ENCODE measurements around the gene CAPZB. TPM values are rescaled to one million over a fixed set of nuclear protein-coding genes. Genes with fewer than 3 reads are reported as not detected.

Gene CAPZB
- total and polyA plus RNA-seq, 11 donors: 77.8 to 348 (median 237) TPM

DNA sequence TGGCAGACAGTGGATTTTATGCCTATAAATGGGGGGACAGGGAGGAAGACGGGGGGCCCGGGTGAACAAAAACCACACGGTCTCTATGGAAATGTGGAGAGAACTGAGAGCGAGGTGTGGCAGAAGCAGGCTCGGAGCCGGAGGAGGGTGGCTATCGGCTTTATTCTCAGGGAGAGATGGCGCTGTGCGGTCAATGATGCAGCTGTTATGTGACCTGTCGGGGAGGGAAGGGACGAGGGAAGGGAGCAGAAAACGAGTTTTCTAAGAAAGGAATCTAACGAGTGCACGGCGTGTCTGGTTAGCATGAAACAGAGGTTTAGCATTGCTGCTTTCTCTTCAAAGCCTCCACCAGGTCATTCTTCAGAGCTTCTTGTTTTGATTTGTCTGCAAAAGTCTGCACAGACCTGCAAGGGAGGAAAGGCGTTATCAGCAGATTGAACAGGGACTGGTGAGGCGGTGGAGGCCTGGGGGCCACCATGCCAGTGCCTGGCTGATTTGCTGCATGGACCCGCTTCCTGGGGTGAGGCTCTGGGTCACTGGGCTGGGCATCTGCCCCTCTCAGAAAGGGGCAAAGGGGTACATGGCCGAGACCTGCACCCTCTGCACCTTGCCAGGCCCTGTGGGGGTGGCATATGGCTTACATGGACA lies 146.0 kb downstream of the CAPZB start:
- WGBS, 4 donors: 87 to 90% (median 89%) methylated on average over 17 to 19 of the region's 19 CpGs
- Histone ChIP-seq H3K4me3 (no peak overlapping the region), H3K36me3 (peaks cover 2 to 66% (median 57%) of the 10 kb centered on the region in 9 donors), H3K9me3 (no peaks in the 10 kb centered on the region), H3K4me1 (peaks cover 0 to 24% (median 7%) of the 10 kb centered on the region in 12 donors), H3K27ac (no peak overlapping the region), H3K27me3 (no peaks in the 10 kb centered on the region)
- intact Hi-C loops (cut with DNase I): no loop called here
- TF ChIP-seq CTCF (IDR thresholded peaks at IDR 0.05) (no peak), POLR2A (IDR thresholded peaks at IDR 0.05) (no peak)
- ATAC-seq (no peak), DNase-seq (no peak)

DNA sequence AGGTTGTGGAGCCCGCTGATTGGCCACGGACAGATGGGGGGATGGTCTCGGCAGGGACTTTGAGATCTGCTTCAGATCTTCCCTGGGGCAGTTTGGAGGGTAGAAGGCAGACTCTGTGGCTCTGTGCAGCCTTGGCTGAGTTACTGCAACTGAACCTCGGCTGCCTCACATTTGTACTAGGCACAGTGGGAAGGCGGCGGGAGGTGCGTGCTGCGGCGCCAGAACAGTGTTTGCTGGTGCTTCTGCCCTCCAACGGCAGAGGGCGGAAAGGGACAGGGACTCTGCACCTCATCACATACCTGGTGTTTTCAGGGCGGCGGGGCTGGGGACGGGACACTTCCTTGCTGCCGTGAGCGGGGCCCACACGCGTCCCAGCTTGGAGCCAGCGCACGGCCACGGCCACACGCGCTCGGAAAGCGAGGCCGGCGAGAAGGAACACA lies 147.0 kb downstream of the CAPZB start:
- H3K4me1 ChIP-seq: peaks cover 0 to 17% (median 5%) of the 10 kb centered on the region in 12 donors
- H3K36me3 ChIP-seq: peaks cover 0 to 56% (median 47%) of the 10 kb centered on the region in 9 donors
- H3K27me3 ChIP-seq: no peaks in the 10 kb centered on the region
- ATAC-seq (no peak), DNase-seq (no peak)
- H3K9me3 ChIP-seq: no peaks in the 10 kb centered on the region
- TF ChIP-seq CTCF (IDR thresholded peaks at IDR 0.05) (no peak), POLR2A (IDR thresholded peaks at IDR 0.05) (no peak)
- no peak overlapping the region for H3K27ac ChIP-seq
- intact Hi-C loops (cut with DNase I): no loop called here
- no peak overlapping the region for H3K4me3 ChIP-seq
- 83 to 89% (median 88%) methylated on average over 27 of the region's 27 CpGs for WGBS, 4 donors

DNA sequence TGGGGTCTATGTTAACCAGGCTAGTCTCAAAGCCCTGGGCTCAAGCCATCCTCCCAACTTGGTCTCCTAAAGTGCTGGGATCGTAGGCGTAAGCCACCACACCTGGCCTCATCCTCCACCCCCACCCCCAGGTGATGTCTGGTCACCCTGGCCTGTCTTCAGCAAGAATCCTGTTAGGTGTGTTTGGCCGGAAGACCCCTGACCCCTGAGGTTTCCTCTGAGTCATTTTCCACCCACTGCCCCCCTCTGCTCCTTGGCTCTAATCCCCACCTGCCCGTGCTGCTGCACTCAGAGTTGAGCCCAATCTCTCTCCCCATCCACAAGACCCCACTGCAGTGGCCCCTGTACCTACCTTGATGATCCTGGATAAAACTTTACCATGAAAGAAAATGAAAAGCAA lies 148.1 kb downstream of the CAPZB start:
- Histone ChIP-seq H3K4me3 (no peak overlapping the region), H3K4me1 (peaks cover 0 to 13% (median 3%) of the 10 kb centered on the region in 12 donors), H3K27ac (no peak overlapping the region), H3K36me3 (peaks cover 0 to 47% (median 40%) of the 10 kb centered on the region in 9 donors), H3K9me3 (no peaks in the 10 kb centered on the region), H3K27me3 (no peaks in the 10 kb centered on the region)
- ATAC-seq (no peak), DNase-seq (no peak)
- WGBS, 4 donors: 91 to 95% (median 93%) methylated on average over 4 of the region's 4 CpGs
- TF ChIP-seq POLR2A (IDR thresholded peaks at IDR 0.05) (no peak), CTCF (IDR thresholded peaks at IDR 0.05) (no peak)
- intact Hi-C loops (cut with DNase I): no loop called here

- intact Hi-C loops (cut with DNase I): no loop called here
These were observed 148.8 kb downstream of the CAPZB start for GRCh38 chr1:19336543-19336942.

More at GRCh38 chr1:19336543-19336942, 148.8 kb downstream of the CAPZB start:
- no peaks in the 10 kb centered on the region for H3K27me3 ChIP-seq
- H3K27ac ChIP-seq: no peak overlapping the region
- ATAC-seq (no peak), DNase-seq (no peak)
- no peak overlapping the region for H3K4me3 ChIP-seq
- TF ChIP-seq POLR2A (IDR thresholded peaks at IDR 0.05) (no peak), CTCF (IDR thresholded peaks at IDR 0.05) (no peak)
- peaks cover 0 to 46% (median 35%) of the 10 kb centered on the region in 9 donors for H3K36me3 ChIP-seq
- no peaks in the 10 kb centered on the region for H3K9me3 ChIP-seq
- peaks cover 0 to 6% (median under 1%) of the 10 kb centered on the region in 12 donors for H3K4me1 ChIP-seq
- 89 to 92% (median 90%) methylated on average over 7 of the region's 7 CpGs for WGBS, 4 donors
